Activated CD8-positive, alpha-beta memory T cell treated with anti-CD3 and anti-CD28 coated beads for 4 hours (primary cell): ENCODE data around the gene KIR2DL3.

Experiments
- DNase-seq, 2 donors: peaks; one replicate each; pipeline ENCODE4 v3.0.0-alpha.2; 2020; ENCODE audit warnings: low read depth in 2 of 2

The KIR2DL3 gene

GRCh38 chr19:54791476-54791875 lies 53.2 kb downstream of the KIR2DL3 start:
- no peak for DNase-seq

DNA sequence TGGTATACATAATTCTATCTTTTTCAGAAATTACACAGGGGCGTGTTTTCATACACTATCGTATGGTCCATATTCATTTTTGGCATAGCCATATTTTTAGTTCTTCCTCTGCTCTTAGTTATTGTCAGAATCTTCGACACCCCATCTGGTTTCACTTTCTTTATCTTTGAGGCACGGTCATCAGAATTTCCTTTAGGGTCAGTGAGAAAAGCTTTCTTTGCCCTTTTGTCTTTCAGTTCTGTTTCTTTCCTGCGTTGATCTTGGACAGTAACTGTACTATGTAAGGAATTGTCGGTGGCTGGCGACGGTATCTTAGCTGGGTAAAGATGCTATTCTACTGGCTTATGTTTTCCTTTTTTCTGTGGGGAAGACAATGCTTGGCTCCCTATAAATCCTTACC lies 54.5 kb downstream of the KIR2DL3 start:
- DNase-seq, result no peak

DNA sequence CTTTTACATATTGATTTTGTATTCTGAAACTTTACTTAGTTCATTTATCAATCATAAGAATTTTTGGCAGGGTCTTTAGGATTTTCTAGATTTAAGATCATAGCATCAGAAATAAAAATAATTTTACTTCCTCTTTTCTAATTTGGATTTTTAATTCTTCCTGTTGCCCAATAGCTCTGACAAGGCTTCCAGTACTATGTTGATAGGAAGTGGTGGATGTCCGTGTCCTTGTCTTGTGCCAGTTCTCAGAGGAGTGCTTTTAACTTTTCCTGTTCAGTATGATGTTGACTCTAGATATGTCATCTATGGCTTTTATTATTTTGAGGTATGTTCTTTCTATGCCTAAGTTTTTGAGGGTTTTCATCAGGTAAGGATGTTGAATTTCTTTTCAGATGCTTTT lies 57.4 kb downstream of the KIR2DL3 start:
- DNase-seq, result no peak
